Rectal smooth muscle tissue (tissue), 1 donor: ENCODE results near the gene ODF2.

Experiments
- H3K27ac ChIP-seq: one replicate; pipeline ENCODE4 v1.7.0; 2013; ENCODE audit warnings: low read depth, low read length, inconsistent platforms
- H3K27me3 ChIP-seq: one replicate; pipeline ENCODE4 v1.7.0; 2013; ENCODE audit warnings: low read length; ENCODE audit not compliant: control insufficient read depth, insufficient read depth
- H3K36me3 ChIP-seq: one replicate; pipeline ENCODE4 v1.7.0; 2013; ENCODE audit warnings: low read length; ENCODE audit not compliant: control insufficient read depth, insufficient read depth
- H3K4me1 ChIP-seq: one replicate; pipeline ENCODE4 v1.7.0; 2013; ENCODE audit warnings: low read length; ENCODE audit not compliant: control insufficient read depth, insufficient read depth
- H3K4me3 ChIP-seq: one replicate; pipeline ENCODE4 v1.7.0; 2013; ENCODE audit warnings: low read length
- H3K9ac ChIP-seq: one replicate; pipeline ENCODE4 v1.7.0; 2013; ENCODE audit warnings: low read length

The ODF2 gene

GRCh38 chr9:128470560-128470959 is 14.8 kb downstream of the ODF2 start:
- Histone ChIP-seq H3K4me3 (no peak overlapping the region), H3K27ac (no peak overlapping the region), H3K27me3 (no peaks in the 10 kb centered on the region), H3K9ac (no peak overlapping the region), H3K4me1 (no peaks in the 10 kb centered on the region), H3K36me3 (peaks cover 16% of the 10 kb centered on the region)

DNA sequence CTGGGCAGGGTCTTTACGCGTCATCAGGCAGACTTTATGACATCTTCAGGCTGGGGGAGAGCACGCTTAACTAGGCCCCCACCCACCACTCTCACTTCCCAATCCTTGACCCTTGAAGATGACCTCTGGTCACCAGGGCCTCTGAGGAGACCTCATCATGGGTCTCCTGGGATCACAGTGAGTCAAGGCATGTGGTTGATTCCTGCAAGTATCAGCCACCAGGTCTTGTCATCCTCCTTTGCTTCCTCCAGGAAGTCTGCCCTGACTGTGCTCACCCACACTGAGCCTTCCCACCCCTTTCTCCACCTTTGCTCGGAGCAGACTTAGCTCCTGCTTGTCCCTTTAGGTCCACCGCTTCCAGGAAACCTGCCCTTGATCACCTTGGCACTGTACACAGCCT is 17.3 kb downstream of the ODF2 start:
- Histone ChIP-seq H3K27me3 (no peaks in the 10 kb centered on the region), H3K9ac (no peak overlapping the region), H3K36me3 (peaks cover 13% of the 10 kb centered on the region), H3K4me3 (no peak overlapping the region), H3K27ac (no peak overlapping the region), H3K4me1 (no peaks in the 10 kb centered on the region)

DNA sequence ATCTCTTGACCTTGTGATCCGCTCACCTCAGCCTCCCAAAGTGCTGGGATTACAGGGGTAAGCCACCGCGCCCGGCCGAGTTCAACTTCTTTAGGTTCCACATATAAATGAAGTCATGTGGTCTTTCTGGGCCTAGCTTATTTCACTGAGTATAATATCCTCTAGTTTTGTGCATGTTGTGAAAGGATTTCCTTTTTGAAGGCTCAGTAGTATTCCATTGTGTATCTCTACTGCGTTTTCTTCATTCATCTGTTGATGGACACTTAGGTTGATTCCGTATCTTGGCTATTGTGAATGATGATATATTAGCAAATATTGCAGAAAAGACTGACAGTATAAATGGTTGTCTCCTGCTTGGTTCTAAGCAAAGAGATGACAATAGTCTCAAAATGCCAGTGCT is 20.1 kb downstream of the ODF2 start:
- Histone ChIP-seq H3K36me3 (peaks cover 8% of the 10 kb centered on the region), H3K27ac (no peak overlapping the region), H3K4me1 (no peaks in the 10 kb centered on the region), H3K27me3 (no peaks in the 10 kb centered on the region), H3K4me3 (no peak overlapping the region), H3K9ac (no peak overlapping the region)

GRCh38 chr9:128479262-128479661 is 23.5 kb downstream of the ODF2 start:
- no peaks in the 10 kb centered on the region for H3K4me1 ChIP-seq
- no peaks in the 10 kb centered on the region for H3K27me3 ChIP-seq
- H3K4me3 ChIP-seq = no peak overlapping the region
- peaks cover under 1% of the 10 kb centered on the region for H3K36me3 ChIP-seq
- H3K27ac ChIP-seq = no peak overlapping the region
- H3K9ac ChIP-seq = no peak overlapping the region

- Histone ChIP-seq H3K27ac (no peak overlapping the region), H3K4me3 (no peak overlapping the region), H3K4me1 (no peaks in the 10 kb centered on the region), H3K27me3 (no peaks in the 10 kb centered on the region), H3K36me3 (peaks cover 19% of the 10 kb centered on the region), H3K9ac (no peak overlapping the region)
Observed at GRCh38 chr9:128481561-128481960, 25.8 kb downstream of the ODF2 start.

DNA sequence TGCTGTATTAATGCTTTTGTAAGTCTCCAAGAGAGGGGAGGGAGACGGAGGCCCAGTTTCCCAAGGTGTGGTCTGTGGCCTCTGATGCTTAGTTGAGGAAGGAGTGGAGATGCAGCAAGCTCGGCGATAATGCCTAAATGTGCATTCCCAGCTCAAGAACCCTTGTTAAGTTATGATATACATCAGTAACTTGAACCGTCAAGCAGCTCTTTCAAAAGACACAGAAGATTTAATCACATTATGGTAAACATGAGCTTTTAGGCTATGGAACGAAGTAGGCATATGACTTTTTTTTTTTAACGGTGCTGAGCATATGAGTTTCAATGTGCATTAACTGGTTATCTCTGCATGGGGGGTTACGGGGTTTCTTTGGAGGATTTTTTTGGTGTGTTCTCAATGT is 26.4 kb downstream of the ODF2 start:
- Histone ChIP-seq H3K4me1 (no peaks in the 10 kb centered on the region), H3K36me3 (peaks cover 24% of the 10 kb centered on the region), H3K9ac (no peak overlapping the region), H3K27me3 (no peaks in the 10 kb centered on the region), H3K27ac (no peak overlapping the region), H3K4me3 (no peak overlapping the region)

DNA sequence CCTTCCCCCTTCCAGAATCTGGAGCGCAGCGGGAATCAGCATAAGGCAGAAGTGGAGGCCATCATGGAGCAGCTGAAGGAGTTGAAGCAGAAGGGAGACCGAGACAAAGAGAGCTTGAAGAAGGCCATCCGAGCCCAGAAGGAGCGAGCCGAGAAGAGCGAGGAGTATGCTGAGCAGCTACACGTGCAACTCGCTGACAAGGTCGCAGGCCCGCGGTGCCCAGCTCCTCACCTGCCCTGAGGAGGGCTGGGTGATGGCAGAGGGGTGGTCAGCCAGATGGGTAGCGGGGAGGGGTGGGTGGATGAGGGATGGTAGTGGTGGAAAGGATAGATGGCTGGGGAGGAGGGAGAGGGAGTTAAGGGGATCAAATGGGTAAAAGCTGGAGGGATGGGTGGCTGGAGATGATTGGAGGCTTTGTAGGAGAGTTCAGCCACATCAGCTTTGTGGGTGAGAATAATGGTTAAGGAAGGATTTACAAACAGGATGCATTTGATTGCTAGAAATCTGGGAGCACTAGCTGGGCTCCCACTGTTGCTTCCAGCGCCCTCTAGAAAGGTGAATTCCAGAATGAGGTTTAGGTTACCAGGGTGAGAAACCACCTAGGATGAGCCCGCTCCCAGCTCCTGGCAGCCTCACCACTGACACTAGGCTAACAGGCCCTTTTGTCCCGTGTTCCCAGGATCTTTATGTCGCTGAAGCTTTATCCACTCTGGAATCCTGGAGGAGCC is 29.0 kb downstream of the ODF2 start:
- Histone ChIP-seq H3K4me1 (no peaks in the 10 kb centered on the region), H3K4me3 (no peak overlapping the region), H3K9ac (no peak overlapping the region), H3K27ac (no peak overlapping the region), H3K36me3 (peaks cover 26% of the 10 kb centered on the region), H3K27me3 (no peaks in the 10 kb centered on the region)

GRCh38 chr9:128485414-128485855 is 29.6 kb downstream of the ODF2 start:
- H3K36me3 ChIP-seq = peaks cover 26% of the 10 kb centered on the region
- H3K27ac ChIP-seq = no peak overlapping the region
- H3K4me1 ChIP-seq = no peaks in the 10 kb centered on the region
- H3K4me3 ChIP-seq = no peak overlapping the region
- H3K9ac ChIP-seq = no peak overlapping the region
- no peaks in the 10 kb centered on the region for H3K27me3 ChIP-seq

GRCh38 chr9:128486201-128486600 is 30.4 kb downstream of the ODF2 start:
- no peaks in the 10 kb centered on the region for H3K27me3 ChIP-seq
- no peak overlapping the region for H3K9ac ChIP-seq
- no peak overlapping the region for H3K4me3 ChIP-seq
- peaks cover 26% of the 10 kb centered on the region for H3K36me3 ChIP-seq
- no peaks in the 10 kb centered on the region for H3K4me1 ChIP-seq
- H3K27ac ChIP-seq = no peak overlapping the region

DNA sequence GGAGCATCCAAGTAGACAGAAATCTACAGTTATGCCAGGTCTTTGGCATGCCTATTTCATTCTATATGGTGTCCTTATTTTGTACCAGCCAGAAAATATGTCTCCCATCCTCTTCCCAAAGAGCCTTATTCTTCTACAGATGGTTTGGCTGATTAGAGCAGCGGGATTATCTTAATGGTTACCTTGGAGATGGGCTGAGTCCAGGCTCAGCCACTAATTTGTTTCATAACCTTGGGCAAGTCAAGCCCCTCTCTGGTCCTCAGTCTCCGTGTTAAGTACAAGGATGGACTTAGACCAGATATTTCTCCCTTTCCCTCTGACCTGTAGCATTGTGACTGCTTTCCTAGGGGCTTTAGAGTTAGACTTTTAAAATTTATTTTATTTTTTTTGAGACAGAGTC is 37.6 kb downstream of the ODF2 start:
- Histone ChIP-seq H3K4me3 (no peak overlapping the region), H3K27me3 (no peaks in the 10 kb centered on the region), H3K36me3 (peaks cover 12% of the 10 kb centered on the region), H3K9ac (no peak overlapping the region), H3K4me1 (no peaks in the 10 kb centered on the region), H3K27ac (no peak overlapping the region)

DNA sequence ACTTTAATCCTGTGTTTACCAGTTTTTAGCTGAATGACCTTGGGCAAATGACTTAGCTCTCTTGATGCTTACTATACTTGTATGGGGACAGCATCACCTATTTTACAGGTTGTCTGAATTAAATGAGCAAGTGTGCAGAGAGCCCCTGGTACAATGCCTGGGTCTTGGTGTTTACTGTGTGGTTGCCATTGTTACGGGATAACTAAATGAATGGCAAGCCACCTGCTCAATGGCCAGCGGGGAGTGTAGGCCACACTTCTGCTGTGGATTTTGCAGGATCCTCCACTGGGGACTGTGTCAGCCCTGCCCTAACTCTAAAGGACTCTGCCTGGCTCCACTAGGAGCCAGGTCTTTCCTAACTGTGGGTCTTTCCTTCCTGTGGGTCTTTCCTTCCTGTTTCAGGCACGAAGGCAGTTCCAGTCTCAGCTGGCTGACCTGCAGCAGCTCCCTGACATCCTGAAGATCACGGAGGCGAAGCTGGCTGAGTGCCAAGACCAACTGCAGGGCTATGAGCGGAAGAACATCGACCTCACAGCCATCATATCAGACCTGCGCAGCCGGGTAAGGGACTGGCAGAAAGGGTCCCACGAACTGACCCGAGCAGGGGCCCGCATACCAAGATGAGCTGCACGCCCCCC is 38.4 kb downstream of the ODF2 start:
- peaks cover 17% of the 10 kb centered on the region for H3K36me3 ChIP-seq
- H3K27me3 ChIP-seq = no peaks in the 10 kb centered on the region
- no peak overlapping the region for H3K4me3 ChIP-seq
- H3K27ac ChIP-seq = no peak overlapping the region
- no peaks in the 10 kb centered on the region for H3K4me1 ChIP-seq
- H3K9ac ChIP-seq = no peak overlapping the region

- Histone ChIP-seq H3K4me1 (no peaks in the 10 kb centered on the region), H3K27ac (no peak overlapping the region), H3K9ac (no peak overlapping the region), H3K36me3 (peaks cover 19% of the 10 kb centered on the region), H3K27me3 (no peaks in the 10 kb centered on the region), H3K4me3 (no peak overlapping the region)
Observed at GRCh38 chr9:128494746-128495129, 38.9 kb downstream of the ODF2 start.

- Histone ChIP-seq H3K9ac (no peak overlapping the region), H3K36me3 (peaks cover 23% of the 10 kb centered on the region), H3K27ac (no peak overlapping the region), H3K4me1 (no peaks in the 10 kb centered on the region), H3K4me3 (no peak overlapping the region), H3K27me3 (no peaks in the 10 kb centered on the region)
Observed at GRCh38 chr9:128495296-128495695, 39.5 kb downstream of the ODF2 start.
